GM18517 (cell line): ENCODE measurements around the gene LIPT1.
A peak's percentile ranks its signal among the peaks of the same experiment; 100 is the strongest.
"Not testable (repeated sequence)": the region's sequence is repeated elsewhere in the genome, so short reads cannot be mapped to it uniquely, and the experiment has no call there.

Experiments
- ATAC-seq: cut with Tn5 transposase; IDR thresholded peaks from one replicate; pipeline ENCODE4 v1.9.1; 2021; ENCODE audit warnings: mild to moderate bottlenecking, moderate library complexity; ENCODE audit not compliant: unreplicated experiment

LIPT1 gene

GRCh38 chr2:99171377-99172140 is 16.8 kb downstream of the LIPT1 start:
- no peak for ATAC-seq

GRCh38 chr2:99180755-99181623 is 26.2 kb downstream of the LIPT1 start, which contains the start of the genes MITD1 and MRPL30:
MITD1 (minus strand) TSS chr2:99181058; CDS start chr2:99180981, 77 bp downstream.
MRPL30 (plus strand) TSS chr2:99181184; CDS start chr2:99186204, 5,020 bp downstream.
- ATAC-seq, result peak; percentile 95

- ATAC-seq, result no peak
Observed at GRCh38 chr2:99181624-99182000, 26.8 kb downstream of the LIPT1 start.

- ATAC-seq, result no peak
Observed at GRCh38 chr2:99183025-99183424, 28.3 kb downstream of the LIPT1 start.

GRCh38 chr2:99184811-99185210 is 30.0 kb downstream of the LIPT1 start:
- no peak for ATAC-seq

DNA sequence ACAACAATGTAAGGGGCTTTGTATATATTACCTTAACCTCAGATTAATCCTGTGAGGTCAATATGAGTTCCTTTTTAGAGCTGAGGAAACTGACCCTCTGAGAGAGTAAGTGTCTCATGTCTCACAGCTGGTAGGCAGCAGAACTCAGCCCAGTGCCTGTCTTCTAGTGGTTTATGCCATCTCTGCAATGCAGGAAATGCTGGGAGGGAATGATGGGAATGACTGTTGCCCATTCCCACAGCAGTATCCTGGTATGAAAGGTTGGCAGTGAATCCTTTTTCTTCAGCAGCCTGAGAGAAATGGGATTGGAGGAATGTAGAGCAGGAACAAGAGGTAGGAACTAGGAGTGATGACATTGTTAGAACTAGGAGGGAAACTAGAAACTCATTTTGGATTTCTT is 32.2 kb downstream of the LIPT1 start:
- ATAC-seq, result no peak

DNA sequence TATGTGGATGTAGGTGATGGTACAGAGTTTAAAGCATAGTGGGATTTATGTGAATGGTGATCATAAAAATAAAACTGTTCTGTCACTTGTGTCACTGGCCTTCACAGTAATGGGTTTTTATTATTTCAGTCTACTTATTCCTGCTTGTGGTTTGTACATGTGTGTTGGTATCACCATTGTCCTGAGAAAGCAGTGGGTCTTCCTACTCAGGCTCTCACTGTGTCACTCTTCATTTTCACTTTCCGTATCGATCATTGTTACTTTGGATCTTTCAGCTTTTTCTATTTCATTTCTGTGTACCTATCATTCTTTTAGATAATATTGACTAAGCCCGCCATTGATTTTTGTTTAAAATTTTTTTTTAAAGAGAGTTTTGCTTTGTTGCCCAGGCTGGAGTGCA is 33.6 kb downstream of the LIPT1 start:
- ATAC-seq, result no peak

DNA sequence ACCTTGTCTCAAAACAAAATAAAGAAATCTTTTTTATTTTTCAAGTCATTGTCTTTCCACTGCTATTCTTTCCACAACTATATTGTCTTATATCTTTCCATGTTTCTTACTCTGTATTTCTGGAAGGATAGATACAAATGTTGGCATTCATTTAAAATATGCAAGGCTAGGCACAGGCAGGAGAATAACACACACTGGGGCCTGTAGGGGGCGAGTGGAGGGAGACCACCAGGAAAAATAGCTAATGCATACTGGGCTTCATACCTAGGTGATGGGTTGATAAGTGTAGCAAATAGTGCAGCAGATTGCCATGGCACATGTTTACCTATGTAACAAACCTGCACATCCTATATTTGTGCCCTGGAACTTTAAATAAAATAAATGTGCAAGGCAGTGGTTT is 35.8 kb downstream of the LIPT1 start:
- no peak for ATAC-seq

- not testable (repeated sequence) for ATAC-seq
Observed at GRCh38 chr2:99192364-99192763, 37.6 kb downstream of the LIPT1 start.

DNA sequence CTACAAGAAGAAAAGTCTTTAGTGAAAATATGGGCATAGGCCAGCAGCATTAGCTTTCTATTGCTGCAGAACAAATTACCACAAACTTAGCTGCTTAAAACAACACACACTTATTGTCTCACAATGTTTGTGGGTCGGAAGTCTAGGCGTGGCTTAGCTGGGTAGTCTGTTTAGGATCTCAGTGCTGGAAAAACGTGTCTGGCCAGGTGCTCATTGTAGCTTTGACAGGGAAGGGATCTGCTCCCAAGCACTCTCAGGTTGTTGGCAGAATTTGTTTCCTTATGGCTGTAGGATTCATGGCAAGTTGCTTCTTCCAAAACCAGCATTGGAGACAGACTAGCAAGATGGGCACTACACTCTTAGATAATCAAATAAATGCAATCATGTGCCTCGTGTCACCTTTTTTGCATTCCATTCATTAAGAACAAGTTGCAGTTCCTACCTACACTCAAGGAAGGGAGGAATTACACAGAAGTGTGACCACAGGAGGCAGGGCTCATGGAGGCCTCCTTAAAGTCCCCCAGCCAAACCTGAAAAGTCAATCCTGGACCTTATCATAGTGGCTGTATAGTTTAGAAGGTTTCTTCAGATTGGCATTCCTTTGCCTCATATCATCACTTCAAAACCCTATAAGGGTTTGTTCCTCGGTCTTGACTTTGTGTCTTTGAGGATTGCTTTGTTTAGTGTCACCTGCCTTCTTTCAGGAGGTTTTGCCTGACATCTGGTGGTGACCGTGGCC is 43.5 kb downstream of the LIPT1 start:
- ATAC-seq, result no peak

DNA sequence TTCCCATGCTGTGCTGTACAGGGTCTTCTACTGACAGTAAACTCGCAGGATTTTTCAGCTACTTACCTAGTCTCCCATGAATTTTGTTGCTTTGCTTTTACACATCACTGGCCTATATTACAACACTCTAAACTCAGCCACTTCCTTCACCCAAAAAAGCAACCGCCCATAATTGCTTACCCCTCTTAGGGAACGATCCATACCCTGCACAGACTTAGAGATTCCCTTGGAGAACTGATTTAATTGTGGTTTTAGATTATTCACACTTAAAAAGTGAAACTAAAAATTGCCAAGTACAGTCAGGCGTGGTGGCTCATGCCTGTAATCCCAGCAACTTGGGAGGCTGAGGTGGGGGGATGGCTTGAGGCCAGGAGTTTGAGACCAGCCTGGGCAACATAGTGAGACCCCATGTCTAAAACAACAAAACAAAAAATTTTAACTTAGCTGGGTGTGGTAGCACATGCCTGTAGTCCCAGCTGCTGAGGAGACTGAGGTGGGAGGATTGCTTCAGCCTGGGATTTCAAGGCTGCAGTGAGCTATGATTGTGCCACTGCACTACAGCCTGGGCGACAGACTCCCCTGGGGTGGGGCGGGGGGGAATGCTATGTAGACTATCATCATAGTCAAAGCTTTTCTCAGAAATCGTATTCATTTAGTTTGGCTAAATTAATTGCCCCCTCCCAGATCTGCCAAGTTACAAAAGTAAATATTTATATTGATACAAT is 45.5 kb downstream of the LIPT1 start:
- ATAC-seq, result no peak

DNA sequence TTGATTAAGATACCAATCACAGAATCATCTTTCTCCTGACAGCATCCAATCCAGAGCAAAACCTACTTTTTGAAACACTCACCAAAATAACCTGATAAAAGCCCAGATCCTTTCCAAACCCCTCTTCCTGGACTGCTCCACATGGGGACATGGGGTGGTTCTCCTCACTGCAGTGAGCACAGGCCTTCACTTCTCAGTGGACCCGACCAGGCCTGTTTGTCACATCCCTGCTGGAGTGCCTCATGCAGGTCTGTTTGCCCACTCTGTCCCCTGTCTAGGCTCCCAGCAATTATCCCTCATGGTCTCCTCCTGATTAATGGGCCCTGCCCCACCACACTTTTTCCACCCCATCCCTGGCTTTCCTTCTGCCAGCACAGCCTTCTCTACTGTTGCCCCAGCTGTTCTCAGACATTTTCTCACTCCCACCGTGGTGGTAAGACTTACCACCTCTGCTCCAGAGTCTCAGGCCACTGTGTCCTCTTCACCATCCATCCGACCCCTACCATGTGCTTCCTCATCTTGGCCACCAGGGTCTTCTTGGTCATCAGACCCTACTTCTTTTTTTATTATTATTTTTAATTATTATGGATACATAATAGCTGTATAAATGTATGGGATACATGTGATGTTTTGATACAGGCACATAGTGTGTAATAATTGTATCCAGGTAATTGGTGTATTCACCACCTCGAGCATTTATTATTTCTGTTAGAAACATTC is 47.4 kb downstream of the LIPT1 start:
- ATAC-seq, result no peak

DNA sequence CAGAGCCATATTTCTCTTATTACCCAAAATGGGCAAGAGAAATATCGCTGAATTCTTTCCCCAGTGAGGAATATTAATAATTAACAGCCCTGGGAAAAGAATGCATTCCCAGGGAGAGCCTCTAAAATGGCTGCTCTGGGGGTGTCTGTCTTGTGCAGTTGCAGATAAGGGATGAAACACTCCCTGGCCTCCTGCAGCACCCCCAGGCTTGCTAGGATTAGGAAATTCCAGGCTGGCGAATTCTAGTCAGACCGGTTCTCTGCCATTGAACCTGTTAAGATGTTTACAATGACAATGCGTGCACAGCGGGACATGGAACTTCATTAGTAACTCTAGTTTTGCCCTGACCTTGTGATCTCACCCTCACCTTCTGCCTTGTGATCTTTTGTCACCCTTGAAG is 50.7 kb downstream of the LIPT1 start:
- ATAC-seq, result no peak
